ENCODE measurements around the gene BHLHE40. TPM values are rescaled to one million over a fixed set of nuclear protein-coding genes. Genes with fewer than 3 reads are reported as not detected.

BHLHE40 gene
- polyA plus RNA-seq, 2 of the 4 experiments (the other 2 are of a cell fraction) = 102 to 160 TPM

DNA sequence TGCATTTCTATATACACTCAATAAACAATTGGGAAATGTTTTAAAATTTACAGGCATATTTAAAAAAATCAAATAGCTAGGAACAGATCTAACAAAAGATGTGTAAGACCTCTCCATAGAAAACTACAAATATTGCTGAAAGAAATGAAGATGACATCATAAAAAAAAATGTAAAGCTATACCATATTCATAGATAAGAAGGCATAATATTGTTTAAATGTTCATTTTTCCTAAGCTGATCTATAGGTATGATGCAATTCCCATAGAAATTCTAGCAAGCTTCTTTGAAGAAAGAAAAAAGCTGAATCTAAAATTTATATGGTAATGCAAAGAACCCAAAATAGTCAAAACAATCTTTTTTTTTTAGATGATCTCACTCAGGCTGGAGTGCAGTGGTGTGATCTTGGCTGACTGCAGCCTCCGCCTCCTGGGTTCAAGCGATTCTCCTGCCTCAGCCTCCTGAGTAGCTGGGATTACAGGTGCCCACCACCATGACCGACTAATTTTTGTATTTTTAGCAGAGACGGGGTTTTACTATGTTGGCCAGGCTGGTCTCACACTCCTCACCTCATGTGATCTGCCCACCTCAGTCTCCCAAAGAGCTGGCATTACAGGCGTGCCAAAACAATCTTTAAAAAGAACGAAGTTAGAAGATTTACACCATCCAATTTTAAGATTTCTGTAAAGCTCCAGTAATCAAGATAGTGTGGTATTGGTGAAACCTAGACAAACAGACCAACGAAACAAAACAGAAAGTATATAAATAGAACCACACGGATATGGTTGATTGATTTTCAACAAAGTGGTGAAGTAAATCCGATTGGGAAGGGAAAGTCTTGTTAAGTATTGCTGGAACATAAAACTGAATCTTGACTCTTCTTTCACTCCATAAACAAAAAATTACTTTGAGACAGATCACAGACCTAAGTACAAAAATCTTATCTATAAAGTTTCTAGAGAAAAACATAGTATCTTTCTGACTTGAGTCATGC lies 6.3 kb upstream of the BHLHE40 start:
- no peak overlapping the region for H3K4me2 ChIP-seq
- no peak overlapping the region for H3K4me3 ChIP-seq
- no peak overlapping the region for H3K27ac ChIP-seq
- ChIA-PET POLR2A (no interaction called here), CTCF (interaction anchor here (0.7 to 17.8 kb wide), 7 partner anchors 53 to 804 kb away, joined by 3 to 602 read pairs (median 4); no protein-coding TSS in a partner anchor)
- no peak for ATAC-seq
- peaks cover 18% of the 10 kb centered on the region for H3K4me1 ChIP-seq
- WGBS (ENCODE audit: missing lambda C conversion rate) = 85% methylated on average over 9 of the region's 9 CpGs
- FAIRE-seq = no peak
- TF ChIP-seq, protein P1, sequence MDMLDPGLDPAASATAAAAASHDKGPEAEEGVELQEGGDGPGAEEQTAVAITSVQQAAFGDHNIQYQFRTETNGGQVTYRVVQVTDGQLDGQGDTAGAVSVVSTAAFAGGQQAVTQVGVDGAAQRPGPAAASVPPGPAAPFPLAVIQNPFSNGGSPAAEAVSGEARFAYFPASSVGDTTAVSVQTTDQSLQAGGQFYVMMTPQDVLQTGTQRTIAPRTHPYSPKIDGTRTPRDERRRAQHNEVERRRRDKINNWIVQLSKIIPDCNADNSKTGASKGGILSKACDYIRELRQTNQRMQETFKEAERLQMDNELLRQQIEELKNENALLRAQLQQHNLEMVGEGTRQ (IDR thresholded peaks at IDR 0.05) = no peak
- TF ChIP-seq, protein P2, sequence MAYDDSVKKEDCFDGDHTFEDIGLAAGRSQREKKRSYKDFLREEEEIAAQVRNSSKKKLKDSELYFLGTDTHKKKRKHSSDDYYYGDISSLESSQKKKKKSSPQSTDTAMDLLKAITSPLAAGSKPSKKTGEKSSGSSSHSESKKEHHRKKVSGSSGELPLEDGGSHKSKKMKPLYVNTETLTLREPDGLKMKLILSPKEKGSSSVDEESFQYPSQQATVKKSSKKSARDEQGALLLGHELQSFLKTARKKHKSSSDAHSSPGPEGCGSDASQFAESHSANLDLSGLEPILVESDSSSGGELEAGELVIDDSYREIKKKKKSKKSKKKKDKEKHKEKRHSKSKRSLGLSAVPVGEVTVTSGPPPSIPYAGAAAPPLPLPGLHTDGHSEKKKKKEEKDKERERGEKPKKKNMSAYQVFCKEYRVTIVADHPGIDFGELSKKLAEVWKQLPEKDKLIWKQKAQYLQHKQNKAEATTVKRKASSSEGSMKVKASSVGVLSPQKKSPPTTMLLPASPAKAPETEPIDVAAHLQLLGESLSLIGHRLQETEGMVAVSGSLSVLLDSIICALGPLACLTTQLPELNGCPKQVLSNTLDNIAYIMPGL (CRISPR knock-in tag; IDR thresholded peaks at IDR 0.05; ENCODE audit: borderline replicate concordance) = no peak
- TF ChIP-seq ZFP36 (IDR thresholded peaks at IDR 0.05; ENCODE audit: borderline replicate concordance, partially characterized antibody) (no peak), HOXB5 (CRISPR knock-in tag; IDR thresholded peaks at IDR 0.05) (no peak), NFE2L2 (conservative IDR thresholded peaks at IDR 0.05; ENCODE audit: low read length) (no peak), NR3C1 (IDR thresholded peaks at IDR 0.05) (no peak), HEYL (CRISPR knock-in tag; IDR thresholded peaks at IDR 0.05) (no peak), POLR2AphosphoS2 (conservative IDR thresholded peaks at IDR 0.05; ENCODE audit: low read length) (no peak), RAD21 (conservative IDR thresholded peaks at IDR 0.05 in 1 of 2, IDR thresholded peaks at IDR 0.05 in 1 of 2) (no peak), HOXB13 (CRISPR knock-in tag; IDR thresholded peaks at IDR 0.05; ENCODE audit: low read depth) (no peak), PHF8 (IDR thresholded peaks at IDR 0.05; ENCODE audit: borderline replicate concordance, low read depth) (no peak), ZNF302 (CRISPR knock-in tag; IDR thresholded peaks at IDR 0.05) (no peak), POLR2A (IDR thresholded peaks at IDR 0.05; ENCODE audit: low read length) (no peak), RARB (CRISPR knock-in tag; IDR thresholded peaks at IDR 0.05) (no peak), CBX2 (IDR thresholded peaks at IDR 0.05; ENCODE audit: borderline replicate concordance, low read depth) (no peak), KDM5A (IDR thresholded peaks at IDR 0.05) (no peak), RFX5 (IDR thresholded peaks at IDR 0.05) (no peak)
- TF ChIP-seq, protein P3, sequence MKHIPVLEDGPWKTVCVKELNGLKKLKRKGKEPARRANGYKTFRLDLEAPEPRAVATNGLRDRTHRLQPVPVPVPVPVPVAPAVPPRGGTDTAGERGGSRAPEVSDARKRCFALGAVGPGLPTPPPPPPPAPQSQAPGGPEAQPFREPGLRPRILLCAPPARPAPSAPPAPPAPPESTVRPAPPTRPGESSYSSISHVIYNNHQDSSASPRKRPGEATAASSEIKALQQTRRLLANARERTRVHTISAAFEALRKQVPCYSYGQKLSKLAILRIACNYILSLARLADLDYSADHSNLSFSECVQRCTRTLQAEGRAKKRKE (CRISPR knock-in tag; IDR thresholded peaks at IDR 0.05; ENCODE audit: low read depth) = no peak
- H3K9me3 ChIP-seq = 0 out of 3 replicates have a peak, but pooled peaks cover 5% of the 10 kb centered on the region
- DNase-seq (ENCODE audit: low read depth in 1 of 2, low spot score in 1 of 2) = no peak

DNA sequence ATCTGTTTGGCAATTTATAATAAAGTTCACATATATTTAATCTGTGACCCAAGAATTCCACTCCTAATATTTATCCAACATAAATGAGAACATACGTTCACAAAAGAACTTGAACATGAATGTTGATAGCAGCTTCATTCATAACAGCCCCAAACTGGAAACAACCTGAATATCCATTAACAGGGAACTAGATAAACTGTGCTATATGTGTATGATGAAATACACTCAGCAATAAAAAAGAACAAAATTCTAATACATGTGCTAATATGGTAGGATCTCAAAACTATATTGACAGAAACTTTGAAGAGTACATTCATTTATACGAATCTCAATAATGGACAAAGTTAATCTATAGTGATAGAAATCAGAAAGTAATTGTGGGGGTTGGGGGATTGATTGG lies 5.1 kb upstream of the BHLHE40 start:
- Histone ChIP-seq H3K4me3 (no peak overlapping the region), H3K4me2 (no peak overlapping the region), H3K9me3 (0 out of 3 replicates have a peak, but pooled peaks cover 5% of the 10 kb centered on the region), H3K4me1 (peaks cover 18% of the 10 kb centered on the region), H3K27ac (no peak overlapping the region)
- POLR2A ChIA-PET = no interaction called here
- DNase-seq (ENCODE audit: low read depth in 1 of 2, low spot score in 1 of 2) (no peak), FAIRE-seq (no peak), ATAC-seq (no peak)
- TF ChIP-seq RNF2 (IDR thresholded peaks at IDR 0.05; ENCODE audit: borderline replicate concordance, low read depth) = no peak
- TF ChIP-seq FOXS1 (CRISPR knock-in tag; IDR thresholded peaks at IDR 0.05) = no peak
- TF ChIP-seq, protein P4, sequence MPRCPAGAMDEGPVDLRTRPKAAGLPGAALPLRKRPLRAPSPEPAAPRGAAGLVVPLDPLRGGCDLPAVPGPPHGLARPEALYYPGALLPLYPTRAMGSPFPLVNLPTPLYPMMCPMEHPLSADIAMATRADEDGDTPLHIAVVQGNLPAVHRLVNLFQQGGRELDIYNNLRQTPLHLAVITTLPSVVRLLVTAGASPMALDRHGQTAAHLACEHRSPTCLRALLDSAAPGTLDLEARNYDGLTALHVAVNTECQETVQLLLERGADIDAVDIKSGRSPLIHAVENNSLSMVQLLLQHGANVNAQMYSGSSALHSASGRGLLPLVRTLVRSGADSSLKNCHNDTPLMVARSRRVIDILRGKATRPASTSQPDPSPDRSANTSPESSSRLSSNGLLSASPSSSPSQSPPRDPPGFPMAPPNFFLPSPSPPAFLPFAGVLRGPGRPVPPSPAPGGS (IDR thresholded peaks at IDR 0.05) = no peak
- no peak for TF ChIP-seq RARB (CRISPR knock-in tag; IDR thresholded peaks at IDR 0.05)
- no peak for TF ChIP-seq ZNF302 (CRISPR knock-in tag; IDR thresholded peaks at IDR 0.05)
- 96% methylated on average over 2 of the region's 2 CpGs for WGBS (ENCODE audit: missing lambda C conversion rate)
- CTCF ChIA-PET = interaction anchor here (2.0 to 17.8 kb wide), 2 partner anchors 52 to 258 kb away, joined by 4 to 602 read pairs; no protein-coding TSS in a partner anchor
